HepG2 (cell line): ENCODE data around the gene SLC4A5.
"Not testable (repeated sequence)": the region's sequence is repeated elsewhere in the genome, so short reads cannot be mapped to it uniquely, and the experiment has no call there.

ENCODE experiments used
- CTCF ChIP-seq: sonication (generic); formaldehyde crosslinking; IDR thresholded peaks from 2 replicates; pipeline ENCODE4 v1.5.0; 2020; ENCODE audit warnings: mild to moderate bottlenecking, missing genetic modification reagents, moderate library complexity
- MBNL3 ChIP-seq: fragments of 250-450 bp; sonication (Bioruptor Pico); conservative IDR thresholded peaks from 2 replicates; pipeline ENCODE4 v1.8.0; 2022; ENCODE audit warnings: mild to moderate bottlenecking, inconsistent platforms
- MTF2 ChIP-seq: sonication (generic); formaldehyde crosslinking; IDR thresholded peaks from 2 replicates; pipeline ENCODE4 v1.5.0; 2020; ENCODE audit warnings: missing genetic modification reagents, borderline replicate concordance
- NCOA1 ChIP-seq: sonication (generic); formaldehyde crosslinking; IDR thresholded peaks from 2 replicates; pipeline ENCODE4 v1.9.0; 2021; ENCODE audit warnings: missing genetic modification reagents
- POLR2A ChIP-seq, 2 experiments: IDR thresholded peaks; 2 replicates each; pipeline ENCODE4 v1.6.1; 2011; ENCODE audit warnings: low read depth in 2 of 2, low read length in 2 of 2, mild to moderate bottlenecking in 1 of 2, moderate library complexity in 1 of 2; ENCODE audit not compliant: insufficient read depth in 1 of 2
- POLR2AphosphoS5 ChIP-seq: IDR thresholded peaks from 2 replicates; pipeline ENCODE4 v1.6.1; 2012; ENCODE audit warnings: low read depth, low read length
- TEAD2 ChIP-seq: sonication (generic); formaldehyde crosslinking; IDR thresholded peaks from 2 replicates; pipeline ENCODE4 v1.9.0; 2021; ENCODE audit warnings: missing genetic modification reagents
- U2AF2 ChIP-seq: fragments of 200-400 bp; formaldehyde crosslinking; IDR thresholded peaks from 2 replicates; pipeline ENCODE4 v1.6.1; 2017; ENCODE audit warnings: low read depth, mild to moderate bottlenecking, low read length
- ZNF710 ChIP-seq: sonication (generic); formaldehyde crosslinking; IDR thresholded peaks from 2 replicates; pipeline ENCODE4 v1.5.0; 2020; ENCODE audit warnings: mild to moderate bottlenecking, missing genetic modification reagents, borderline replicate concordance
- ZNF777 ChIP-seq: sonication (generic); formaldehyde crosslinking; IDR thresholded peaks from 2 replicates; pipeline ENCODE4 v1.4.0; 2020; ENCODE audit warnings: missing genetic modification reagents
- TF ChIP-seq, protein P1 (sequence below): sonication (generic); formaldehyde crosslinking; IDR thresholded peaks from 2 replicates; pipeline ENCODE4 v1.4.0; 2020; ENCODE audit warnings: missing genetic modification reagents, borderline replicate concordance
- TF ChIP-seq, protein P2 (sequence below): sonication (generic); formaldehyde crosslinking; IDR thresholded peaks from 2 replicates; pipeline ENCODE4 v1.8.0; 2022; ENCODE audit warnings: missing genetic modification reagents, mild to moderate bottlenecking, inconsistent platforms, borderline replicate concordance

- TF ChIP-seq U2AF2; POLR2A (IDR thresholded peaks at IDR 0.05; ENCODE audit: insufficient read depth in 1 of 2, low read depth in 2 of 2, low read length in 2 of 2); CTCF; MTF2 (CRISPR knock-in tag); MBNL3; NCOA1 (CRISPR knock-in tag); ZNF777; TEAD2 (CRISPR knock-in tag); ZNF710 (CRISPR knock-in tag); POLR2AphosphoS5: not testable (repeated sequence)
- TF ChIP-seq, protein P1, sequence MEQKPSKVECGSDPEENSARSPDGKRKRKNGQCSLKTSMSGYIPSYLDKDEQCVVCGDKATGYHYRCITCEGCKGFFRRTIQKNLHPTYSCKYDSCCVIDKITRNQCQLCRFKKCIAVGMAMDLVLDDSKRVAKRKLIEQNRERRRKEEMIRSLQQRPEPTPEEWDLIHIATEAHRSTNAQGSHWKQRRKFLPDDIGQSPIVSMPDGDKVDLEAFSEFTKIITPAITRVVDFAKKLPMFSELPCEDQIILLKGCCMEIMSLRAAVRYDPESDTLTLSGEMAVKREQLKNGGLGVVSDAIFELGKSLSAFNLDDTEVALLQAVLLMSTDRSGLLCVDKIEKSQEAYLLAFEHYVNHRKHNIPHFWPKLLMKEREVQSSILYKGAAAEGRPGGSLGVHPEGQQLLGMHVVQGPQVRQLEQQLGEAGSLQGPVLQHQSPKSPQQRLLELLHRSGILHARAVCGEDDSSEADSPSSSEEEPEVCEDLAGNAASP, result not testable (repeated sequence)
- TF ChIP-seq, protein P2, sequence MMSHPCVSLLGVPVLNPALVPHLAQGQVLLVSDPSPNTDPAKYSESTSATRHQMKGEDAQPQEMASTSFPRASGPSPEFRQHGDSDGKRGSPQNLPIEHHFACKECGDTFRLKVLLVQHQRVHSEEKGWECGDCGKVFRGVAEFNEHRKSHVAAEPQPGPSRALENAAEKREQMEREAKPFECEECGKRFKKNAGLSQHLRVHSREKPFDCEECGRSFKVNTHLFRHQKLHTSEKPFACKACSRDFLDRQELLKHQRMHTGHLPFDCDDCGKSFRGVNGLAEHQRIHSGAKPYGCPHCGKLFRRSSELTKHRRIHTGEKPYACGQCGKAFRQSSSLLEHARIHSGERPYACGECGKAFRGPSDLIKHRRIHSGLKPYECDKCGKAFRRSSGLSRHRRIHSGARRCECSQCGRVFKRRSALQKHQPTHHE (CRISPR knock-in tag), result not testable (repeated sequence)
Observed at GRCh38 chr2:74215771-74216170, 127.4 kb downstream of the SLC4A5 start.
